Skeletal muscle satellite cell (primary cell): ENCODE measurements around the gene CLPX. TPM values are rescaled to one million over a fixed set of nuclear protein-coding genes. Genes with fewer than 3 reads are reported as not detected.
"Not testable (repeated sequence)": the region's sequence is repeated elsewhere in the genome, so short reads cannot be mapped to it uniquely, and the experiment has no call there.

Experiments
- H3K27me3 ChIP-seq: 2 replicates; pipeline ENCODE4 v1.7.0; 2013; ENCODE audit warnings: low read length; ENCODE audit not compliant: control insufficient read depth, insufficient read depth
- H3K36me3 ChIP-seq: 2 replicates; pipeline ENCODE4 v1.7.0; 2013; ENCODE audit warnings: mild to moderate bottlenecking, control low read depth, low read length; ENCODE audit not compliant: insufficient read depth
- H3K4me1 ChIP-seq: 2 replicates; pipeline ENCODE4 v1.7.0; 2013; ENCODE audit warnings: low read length; ENCODE audit not compliant: control insufficient read depth, insufficient read depth
- H3K4me2 ChIP-seq: 2 replicates; pipeline ENCODE4 v1.7.0; 2013; ENCODE audit warnings: mild to moderate bottlenecking, low read length
- H3K4me3 ChIP-seq: 2 replicates; pipeline ENCODE4 v1.7.0; 2013; ENCODE audit warnings: low read length
- H3K9ac ChIP-seq: 2 replicates; pipeline ENCODE4 v1.7.0; 2013; ENCODE audit warnings: mild to moderate bottlenecking, low read depth, low read length, moderate library complexity
- H3K9me3 ChIP-seq: replicated peaks from 2 replicates; pipeline ENCODE4 v1.7.0; 2013; ENCODE audit warnings: mild to moderate bottlenecking, control low read depth, low read length
- total RNA-seq: library from RNA; depleted of rRNA; stranded (reverse); fragments of >200 nt; gene quantifications from 2 replicates; pipeline ENCODE4 v1.2.3, GENCODE V29; 2012; rRNA removed

The CLPX gene
- 35.2 and 43.3 TPM in 2 replicates for total RNA-seq

GRCh38 chr15:65184868-65185717, at the start of gene CLPX:
CLPX (minus strand) TSS chr15:65185342; CDS start chr15:65185153, 189 bp downstream.
- H3K4me2 ChIP-seq: peak within 1 kb of the TSS; percentile 89
- peaks cover 11% of the 10 kb centered on the region for H3K4me1 ChIP-seq
- peaks cover 2% of the 10 kb centered on the region for H3K36me3 ChIP-seq
- H3K27me3 ChIP-seq: no peaks in the 10 kb centered on the region
- no peaks in the 10 kb centered on the region for H3K9me3 ChIP-seq
- peak within 1 kb of the TSS; percentile 99 for H3K4me3 ChIP-seq
- H3K9ac ChIP-seq: peak within 1 kb of the TSS; percentile 99

GRCh38 chr15:65233696-65234095, 48.6 kb upstream of the CLPX start:
- H3K4me1 ChIP-seq: peaks cover 4% of the 10 kb centered on the region
- no peaks in the 10 kb centered on the region for H3K9me3 ChIP-seq
- H3K4me3 ChIP-seq: no peak overlapping the region
- no peaks in the 10 kb centered on the region for H3K36me3 ChIP-seq
- H3K4me2 ChIP-seq: no peak overlapping the region
- no peaks in the 10 kb centered on the region for H3K27me3 ChIP-seq
- no peak overlapping the region for H3K9ac ChIP-seq

DNA sequence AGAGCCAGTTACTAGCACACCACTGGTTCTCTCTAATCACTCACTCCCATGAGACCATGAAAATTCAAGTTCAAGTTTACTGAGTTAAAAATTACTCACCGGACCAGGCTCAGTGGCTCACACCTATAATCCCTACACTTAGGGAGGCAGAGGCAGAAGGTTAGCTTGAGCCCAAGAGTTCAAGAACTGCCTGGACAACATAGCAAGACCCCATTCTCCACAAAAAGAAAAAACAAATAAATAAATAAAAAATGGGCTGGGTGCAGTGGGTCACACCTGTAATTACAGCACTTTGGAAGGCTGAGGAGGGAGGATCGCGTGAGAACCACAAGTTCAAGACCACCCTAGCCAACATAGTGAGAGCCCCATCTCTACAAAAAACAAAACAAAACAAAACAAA, 47.4 kb upstream of the CLPX start:
- Histone ChIP-seq H3K4me3 (no peak overlapping the region), H3K27me3 (no peaks in the 10 kb centered on the region), H3K36me3 (no peaks in the 10 kb centered on the region), H3K4me1 (peaks cover 4% of the 10 kb centered on the region), H3K9ac (no peak overlapping the region), H3K4me2 (no peak overlapping the region), H3K9me3 (no peaks in the 10 kb centered on the region)

DNA sequence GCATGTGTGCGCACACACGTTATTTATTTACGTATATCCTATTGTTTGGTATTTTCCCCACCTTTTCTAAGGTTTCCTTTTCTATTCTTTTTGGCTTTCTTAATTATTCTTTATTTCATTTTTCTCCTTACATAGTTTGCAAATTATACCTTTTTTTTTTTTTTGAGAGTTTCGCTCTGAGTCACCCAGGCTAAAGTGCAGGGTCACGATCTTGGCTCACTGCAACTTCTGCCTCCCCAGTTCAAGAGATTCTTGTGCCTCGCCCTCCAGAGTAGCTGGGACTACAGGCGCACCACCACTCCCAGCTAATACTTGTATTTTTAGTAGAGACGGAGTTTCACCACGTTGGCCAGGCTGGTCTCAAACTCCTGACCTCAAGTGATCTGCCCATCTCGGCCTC, 46.2 kb upstream of the CLPX start:
- H3K36me3 ChIP-seq: no peaks in the 10 kb centered on the region
- no peaks in the 10 kb centered on the region for H3K27me3 ChIP-seq
- H3K4me3 ChIP-seq: no peak overlapping the region
- no peak overlapping the region for H3K4me2 ChIP-seq
- H3K9ac ChIP-seq: no peak overlapping the region
- no peaks in the 10 kb centered on the region for H3K9me3 ChIP-seq
- H3K4me1 ChIP-seq: no peaks in the 10 kb centered on the region

- H3K9me3 ChIP-seq, H3K36me3 ChIP-seq, H3K4me2 ChIP-seq, H3K4me1 ChIP-seq, H3K27me3 ChIP-seq, H3K9ac ChIP-seq, H3K4me3 ChIP-seq: not testable (repeated sequence)
Measured at GRCh38 chr15:65226901-65227300, 41.8 kb upstream of the CLPX start.

DNA sequence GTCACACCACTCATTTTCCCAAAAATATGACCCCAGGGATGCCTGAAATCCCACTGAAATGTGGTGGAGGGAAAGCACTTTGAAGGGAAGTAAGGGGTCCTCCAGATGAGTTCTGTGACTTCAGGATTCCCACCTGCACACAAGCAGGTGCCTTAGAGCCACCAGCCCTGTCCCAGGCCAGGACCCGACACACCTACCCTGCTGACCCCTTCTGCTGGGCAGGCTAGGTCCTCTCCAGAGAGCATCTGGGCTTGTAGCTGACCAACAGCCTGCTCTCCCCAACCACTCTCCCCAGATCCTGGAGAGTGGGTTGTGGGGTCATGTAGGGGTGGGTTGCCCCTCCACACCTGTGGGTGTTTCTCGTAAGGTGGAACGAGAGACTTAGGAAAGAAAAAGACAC, 41.1 kb upstream of the CLPX start:
- no peaks in the 10 kb centered on the region for H3K36me3 ChIP-seq

GRCh38 chr15:65223996-65224395, 38.9 kb upstream of the CLPX start:
- no peaks in the 10 kb centered on the region for H3K36me3 ChIP-seq
- no peak overlapping the region for H3K4me3 ChIP-seq
- no peaks in the 10 kb centered on the region for H3K9me3 ChIP-seq
- no peaks in the 10 kb centered on the region for H3K4me1 ChIP-seq
- H3K9ac ChIP-seq: no peak overlapping the region
- no peak overlapping the region for H3K4me2 ChIP-seq
- peaks cover 3% of the 10 kb centered on the region for H3K27me3 ChIP-seq

More for the DNA sequence above, 41.1 kb upstream of the CLPX start:
- no peaks in the 10 kb centered on the region for H3K27me3 ChIP-seq
- H3K9me3 ChIP-seq: no peaks in the 10 kb centered on the region
- no peak overlapping the region for H3K9ac ChIP-seq
- H3K4me2 ChIP-seq: no peak overlapping the region
- no peaks in the 10 kb centered on the region for H3K4me1 ChIP-seq
- H3K4me3 ChIP-seq: no peak overlapping the region

GRCh38 chr15:65222891-65223290, 37.7 kb upstream of the CLPX start:
- H3K4me2 ChIP-seq: no peak overlapping the region
- H3K36me3 ChIP-seq: no peaks in the 10 kb centered on the region
- no peak overlapping the region for H3K9ac ChIP-seq
- no peaks in the 10 kb centered on the region for H3K4me1 ChIP-seq
- H3K9me3 ChIP-seq: no peaks in the 10 kb centered on the region
- H3K4me3 ChIP-seq: no peak overlapping the region
- H3K27me3 ChIP-seq: peaks cover 3% of the 10 kb centered on the region

DNA sequence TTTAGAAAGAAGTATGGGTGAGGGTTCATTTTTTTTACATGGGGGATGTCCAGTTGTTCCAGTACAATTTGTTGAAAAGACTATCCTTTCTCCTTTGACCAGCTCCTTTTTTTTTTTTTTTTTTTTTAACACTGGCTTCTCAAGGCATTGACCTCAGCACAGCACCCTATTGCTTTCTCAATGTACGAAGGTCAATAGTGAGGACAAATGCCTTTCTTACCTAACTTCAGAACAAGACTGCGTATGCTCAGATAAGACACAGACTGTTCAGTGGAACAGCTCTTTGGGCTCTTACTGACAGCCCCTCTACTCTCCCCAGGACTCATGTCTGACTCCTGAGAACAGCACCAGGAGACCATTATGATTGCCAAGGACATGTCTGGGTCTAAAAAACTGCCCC, 36.6 kb upstream of the CLPX start:
- Histone ChIP-seq H3K9me3 (no peaks in the 10 kb centered on the region), H3K27me3 (peaks cover 3% of the 10 kb centered on the region), H3K4me1 (no peaks in the 10 kb centered on the region), H3K4me2 (no peak overlapping the region), H3K36me3 (no peaks in the 10 kb centered on the region), H3K4me3 (no peak overlapping the region), H3K9ac (no peak overlapping the region)

GRCh38 chr15:65219137-65219536, 34.0 kb upstream of the CLPX start:
- H3K9me3 ChIP-seq: no peaks in the 10 kb centered on the region
- no peaks in the 10 kb centered on the region for H3K36me3 ChIP-seq
- H3K4me2 ChIP-seq: no peak overlapping the region
- H3K9ac ChIP-seq: no peak overlapping the region
- H3K4me1 ChIP-seq: no peaks in the 10 kb centered on the region
- H3K27me3 ChIP-seq: peaks cover 3% of the 10 kb centered on the region
- H3K4me3 ChIP-seq: no peak overlapping the region

DNA sequence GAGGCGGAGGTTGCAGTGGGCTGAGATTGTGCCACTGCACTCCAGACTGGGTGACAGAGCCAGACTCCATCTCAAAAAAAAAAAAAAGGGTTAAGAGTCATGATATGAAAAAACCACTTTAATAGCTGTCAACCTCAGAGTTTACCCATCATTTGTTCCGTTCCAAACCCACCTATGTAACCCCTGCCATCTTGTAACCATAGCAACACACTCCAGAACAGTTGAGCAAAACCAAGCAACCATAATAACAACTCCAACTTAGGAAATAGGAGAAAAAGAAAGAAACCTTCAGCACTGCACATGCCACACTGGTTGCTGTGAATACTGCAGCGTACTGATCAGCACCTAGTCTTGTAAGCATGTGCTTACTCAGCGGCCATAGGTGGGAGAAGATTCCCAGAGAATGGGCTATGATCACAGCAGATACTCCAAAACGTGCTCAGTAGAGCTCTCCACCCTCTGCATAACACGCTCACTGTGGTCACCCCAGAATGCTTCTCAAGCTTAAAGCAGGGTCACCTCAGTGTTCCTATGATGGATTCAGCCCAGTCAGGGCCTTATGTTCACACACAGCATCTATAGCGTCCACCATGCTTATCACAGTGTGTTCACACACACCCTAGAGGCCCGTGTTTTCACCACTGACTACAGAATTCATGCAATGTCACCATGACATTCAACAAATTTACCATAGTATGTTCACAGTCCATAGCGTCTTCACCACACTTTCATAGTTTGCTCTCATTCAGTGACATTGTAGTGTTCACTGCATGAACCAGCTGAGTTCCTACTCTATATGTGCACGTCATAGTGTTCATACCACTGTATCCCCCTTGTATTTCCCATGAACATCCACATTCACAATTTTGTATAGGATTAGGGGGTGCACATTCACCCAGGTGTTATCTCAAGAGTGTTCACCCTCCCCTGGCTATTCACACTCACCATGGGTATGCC, 32.7 kb upstream of the CLPX start:
- Histone ChIP-seq H3K27me3 (peaks cover 3% of the 10 kb centered on the region), H3K4me1 (no peaks in the 10 kb centered on the region), H3K4me3 (no peak overlapping the region)

More for the DNA sequence above, 32.7 kb upstream of the CLPX start:
- Histone ChIP-seq H3K4me2 (no peak overlapping the region), H3K9me3 (no peaks in the 10 kb centered on the region), H3K9ac (no peak overlapping the region), H3K36me3 (no peaks in the 10 kb centered on the region)
